ENCODE data around the gene CTRB2. TPM values are rescaled to one million over a fixed set of nuclear protein-coding genes. Genes with fewer than 3 reads are reported as not detected.
"Not testable (repeated sequence)": the region's sequence is repeated elsewhere in the genome, so short reads cannot be mapped to it uniquely, and the experiment has no call there.

The CTRB2 gene
- total RNA-seq, 2 donors from 2014 or later = not detected

- Histone ChIP-seq H3K4me3 (no peak overlapping the region), H3K27ac (no peak overlapping the region), H3K27me3 (no peaks in the 10 kb centered on the region), H3K36me3 (no peaks in the 10 kb centered on the region), H3K4me1 (no peaks in the 10 kb centered on the region), H3K9me3 (no peaks in the 10 kb centered on the region)
- TF ChIP-seq CTCF (IDR thresholded peaks at IDR 0.05) = no peak
- DNase-seq (ENCODE audit: low spot score) = no peak
Observed at GRCh38 chr16:75219088-75219487, 12.1 kb upstream of the CTRB2 start.

GRCh38 chr16:75218256-75219076, 11.5 kb upstream of the CTRB2 start, which contains the start of gene CTRB1:
TSS of gene CTRB1 (plus strand) at chr16:75218988. CDS start at chr16:75219008, 20 bp downstream.
- no peak for TF ChIP-seq CTCF (IDR thresholded peaks at IDR 0.05)
- H3K36me3 ChIP-seq = no peaks in the 10 kb centered on the region
- H3K9me3 ChIP-seq = no peaks in the 10 kb centered on the region
- H3K4me3 ChIP-seq = no peak within 1 kb of the TSS
- H3K27ac ChIP-seq = no peak within 1 kb of the TSS
- H3K27me3 ChIP-seq = no peaks in the 10 kb centered on the region
- DNase-seq (ENCODE audit: low spot score) = no peak
- no peaks in the 10 kb centered on the region for H3K4me1 ChIP-seq

DNA sequence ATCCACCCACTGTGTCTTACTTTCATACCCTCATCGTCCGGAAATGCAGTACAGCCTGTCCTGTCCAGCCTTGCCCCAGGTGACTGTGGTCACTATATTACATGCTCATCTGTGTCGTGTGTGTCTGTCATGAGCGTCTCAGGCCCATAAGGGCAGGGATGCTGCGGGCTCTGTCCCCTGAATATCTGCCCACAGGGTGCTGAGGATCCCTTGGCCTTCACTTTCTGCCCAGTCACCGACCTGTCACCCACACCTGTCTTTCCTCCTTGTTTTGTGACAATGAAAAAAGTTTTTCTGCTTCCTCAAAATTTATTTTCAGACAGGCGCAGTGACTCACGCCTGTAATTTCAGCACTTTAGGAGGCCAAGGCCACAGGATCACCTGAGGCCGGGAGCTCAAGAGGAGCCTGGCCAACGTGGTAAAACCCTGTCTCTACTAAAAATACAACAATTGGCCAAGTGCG, 10.5 kb upstream of the CTRB2 start:
- Histone ChIP-seq H3K36me3 (no peaks in the 10 kb centered on the region), H3K4me3 (no peak overlapping the region), H3K9me3 (no peaks in the 10 kb centered on the region), H3K27me3 (no peaks in the 10 kb centered on the region), H3K27ac (no peak overlapping the region), H3K4me1 (no peaks in the 10 kb centered on the region)
- no peak for DNase-seq (ENCODE audit: low spot score)
- no peak for TF ChIP-seq CTCF (IDR thresholded peaks at IDR 0.05)

- Histone ChIP-seq H3K9me3 (no peaks in the 10 kb centered on the region), H3K4me1 (no peaks in the 10 kb centered on the region), H3K27me3 (no peaks in the 10 kb centered on the region), H3K4me3 (no peak overlapping the region), H3K36me3 (no peaks in the 10 kb centered on the region), H3K27ac (no peak overlapping the region)
- no peak for TF ChIP-seq CTCF (IDR thresholded peaks at IDR 0.05)
- no peak for DNase-seq (ENCODE audit: low spot score)
Observed at GRCh38 chr16:75216576-75216975, 9.6 kb upstream of the CTRB2 start.

DNA sequence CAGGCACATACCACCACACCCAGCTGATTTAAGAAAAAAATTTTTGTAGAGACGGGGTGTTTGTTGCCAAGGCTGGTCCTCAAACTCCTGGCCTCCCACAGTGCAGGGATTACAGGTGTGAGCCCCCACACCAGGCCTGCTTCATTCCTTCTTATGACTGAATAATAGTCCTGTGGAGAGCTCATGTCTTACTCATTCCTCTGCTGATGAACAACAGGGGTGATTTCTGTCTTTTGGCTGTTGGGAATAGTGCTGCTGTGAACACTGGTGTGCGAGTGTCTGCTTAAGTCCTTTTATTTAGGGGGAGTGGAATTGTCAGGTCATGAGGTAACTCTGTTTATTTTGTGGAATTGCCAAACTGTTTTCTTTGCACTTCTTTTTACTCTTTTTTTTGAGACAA, 9.2 kb upstream of the CTRB2 start:
- no peak overlapping the region for H3K27ac ChIP-seq
- no peak for TF ChIP-seq CTCF (IDR thresholded peaks at IDR 0.05)
- H3K27me3 ChIP-seq = no peaks in the 10 kb centered on the region
- H3K36me3 ChIP-seq = no peaks in the 10 kb centered on the region
- no peaks in the 10 kb centered on the region for H3K9me3 ChIP-seq
- no peak overlapping the region for H3K4me3 ChIP-seq
- H3K4me1 ChIP-seq = no peaks in the 10 kb centered on the region
- no peak for DNase-seq (ENCODE audit: low spot score)

GRCh38 chr16:75211286-75211685, 4.3 kb upstream of the CTRB2 start:
- H3K27ac ChIP-seq; H3K4me3 ChIP-seq; H3K27me3 ChIP-seq; DNase-seq (ENCODE audit: low spot score); H3K36me3 ChIP-seq; H3K9me3 ChIP-seq; H3K4me1 ChIP-seq: not testable (repeated sequence)

Measured in right atrium auricular region (tissue), 2 donors.